Activated CD4-positive, CD25-positive, alpha-beta regulatory T cell treated with anti-CD3 and anti-CD28 coated beads, Interleukin-2, amount 50 U/mL, for 16 hours (primary cell): Measurements from ENCODE around the gene PAMR1.
"Not testable (repeated sequence)": the region's sequence is repeated elsewhere in the genome, so short reads cannot be mapped to it uniquely, and the experiment has no call there.

Source experiments
- DNase-seq: peaks from one replicate; pipeline ENCODE4 v3.0.0-alpha.2; 2020; ENCODE audit warnings: low read depth, low spot score

Gene PAMR1, protein sequence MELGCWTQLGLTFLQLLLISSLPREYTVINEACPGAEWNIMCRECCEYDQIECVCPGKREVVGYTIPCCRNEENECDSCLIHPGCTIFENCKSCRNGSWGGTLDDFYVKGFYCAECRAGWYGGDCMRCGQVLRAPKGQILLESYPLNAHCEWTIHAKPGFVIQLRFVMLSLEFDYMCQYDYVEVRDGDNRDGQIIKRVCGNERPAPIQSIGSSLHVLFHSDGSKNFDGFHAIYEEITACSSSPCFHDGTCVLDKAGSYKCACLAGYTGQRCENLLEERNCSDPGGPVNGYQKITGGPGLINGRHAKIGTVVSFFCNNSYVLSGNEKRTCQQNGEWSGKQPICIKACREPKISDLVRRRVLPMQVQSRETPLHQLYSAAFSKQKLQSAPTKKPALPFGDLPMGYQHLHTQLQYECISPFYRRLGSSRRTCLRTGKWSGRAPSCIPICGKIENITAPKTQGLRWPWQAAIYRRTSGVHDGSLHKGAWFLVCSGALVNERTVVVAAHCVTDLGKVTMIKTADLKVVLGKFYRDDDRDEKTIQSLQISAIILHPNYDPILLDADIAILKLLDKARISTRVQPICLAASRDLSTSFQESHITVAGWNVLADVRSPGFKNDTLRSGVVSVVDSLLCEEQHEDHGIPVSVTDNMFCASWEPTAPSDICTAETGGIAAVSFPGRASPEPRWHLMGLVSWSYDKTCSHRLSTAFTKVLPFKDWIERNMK

DNA sequence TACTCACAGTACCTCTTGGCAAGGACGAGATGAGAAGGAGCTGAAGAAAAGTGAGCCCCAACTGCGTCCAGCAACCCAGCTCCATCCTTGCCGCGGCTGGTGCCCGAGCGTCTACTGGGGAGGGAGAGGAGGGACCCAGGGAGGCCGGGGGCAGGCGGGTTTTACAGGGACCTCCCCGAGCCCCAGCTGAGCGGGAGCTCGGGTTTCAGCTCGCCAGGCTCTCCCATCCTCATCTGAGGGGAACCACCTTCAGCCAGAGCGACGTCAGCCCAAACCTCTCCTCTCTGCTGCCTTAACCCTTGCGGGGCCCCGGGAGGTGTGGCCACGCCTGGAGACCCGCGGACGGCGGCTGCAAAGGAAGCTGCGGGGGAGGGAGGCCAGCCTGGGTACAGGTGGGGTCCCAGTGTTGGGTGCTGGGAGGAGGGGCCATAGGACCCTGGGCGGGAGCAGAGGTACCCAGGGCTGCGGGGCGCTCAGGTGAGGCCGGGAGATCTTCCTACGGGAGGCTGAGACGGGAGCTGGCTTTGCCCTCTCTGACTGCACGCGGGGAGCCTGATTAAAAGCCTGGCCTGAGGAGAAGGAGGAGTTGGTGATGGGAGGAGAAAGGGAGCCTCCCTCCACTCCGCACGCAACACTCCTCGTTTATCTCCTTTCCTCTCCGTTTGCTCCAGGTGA, at the start of gene PAMR1:
Gene PAMR1 (minus strand): TSS at position 116 of the 675 bp plus-strand sequence. CDS start 31 bp downstream, at position 85.
- no peak for DNase-seq

DNA sequence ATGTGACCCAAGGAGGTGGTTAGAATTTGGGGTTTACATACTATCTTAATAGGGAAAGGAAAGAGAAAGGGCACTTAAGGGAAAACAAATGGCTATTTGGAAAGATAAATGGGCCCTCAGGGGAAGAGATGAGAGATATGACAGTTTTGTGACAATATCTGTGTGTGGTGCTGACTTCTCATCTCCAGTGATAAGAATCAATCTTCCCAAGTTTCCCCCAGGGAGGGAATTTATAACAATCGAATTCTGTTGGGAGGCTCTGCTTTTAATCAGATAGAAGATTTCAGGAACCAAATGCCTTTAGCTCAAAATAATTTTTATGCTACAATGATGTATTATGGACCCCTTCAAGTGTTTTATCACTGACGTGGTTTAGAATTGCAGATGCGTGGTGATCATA, 46.3 kb upstream of the PAMR1 start:
- no peak for DNase-seq

DNA sequence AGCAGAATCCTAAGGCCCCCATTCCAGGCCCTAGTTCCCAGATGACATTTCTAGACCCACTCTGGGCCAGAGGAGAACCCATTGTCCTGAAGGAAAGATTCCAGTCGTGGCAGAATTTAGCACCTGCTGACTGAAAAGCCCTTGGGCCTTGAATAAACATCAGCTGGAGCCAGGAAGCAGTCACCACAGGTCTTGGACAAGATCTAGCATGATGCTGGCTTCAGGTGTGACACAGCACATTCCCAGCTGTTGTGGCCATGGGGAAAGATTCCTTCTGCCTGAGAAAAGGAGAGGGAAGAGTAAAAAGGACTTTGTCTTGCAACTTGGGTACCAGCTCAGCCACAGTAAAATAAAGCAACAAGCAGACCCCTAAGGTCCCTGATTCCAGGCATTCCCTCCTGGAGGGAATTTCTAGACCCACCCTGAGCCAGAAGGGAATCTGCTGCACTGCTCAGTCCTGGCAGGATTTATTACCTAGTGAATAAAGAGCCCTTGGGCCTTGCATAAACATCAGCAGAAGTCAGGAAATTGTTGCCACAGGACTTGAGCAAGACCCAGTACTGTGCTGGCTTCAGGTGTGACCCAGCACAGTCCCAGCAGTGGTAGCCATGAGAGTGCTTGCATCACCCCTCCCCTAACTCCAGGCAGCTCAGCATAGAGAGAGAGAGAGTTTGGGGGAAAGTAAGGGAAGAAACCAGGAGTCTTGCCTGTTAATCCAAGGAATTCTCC, 42.5 kb upstream of the PAMR1 start:
- DNase-seq, result no peak

DNA sequence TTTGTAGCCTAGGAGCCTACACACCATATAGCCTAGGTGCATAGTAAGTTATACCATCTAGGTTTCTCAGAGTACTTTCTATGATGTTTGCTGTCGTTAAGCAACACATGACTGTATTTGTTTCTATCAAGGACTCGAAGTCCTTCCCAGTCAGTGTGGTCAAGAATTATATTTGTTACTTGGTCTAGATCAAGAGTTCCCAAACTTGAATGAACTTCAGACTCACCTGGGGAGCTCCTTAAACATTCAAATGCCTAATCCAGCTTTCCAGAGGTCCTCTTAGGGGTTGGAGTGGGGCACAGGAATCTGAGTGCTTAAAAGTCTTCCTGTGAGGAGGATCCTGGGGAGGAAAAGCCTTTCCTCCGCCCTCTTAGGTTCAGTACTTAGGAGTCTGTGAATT, 41.5 kb upstream of the PAMR1 start:
- no peak for DNase-seq

DNA sequence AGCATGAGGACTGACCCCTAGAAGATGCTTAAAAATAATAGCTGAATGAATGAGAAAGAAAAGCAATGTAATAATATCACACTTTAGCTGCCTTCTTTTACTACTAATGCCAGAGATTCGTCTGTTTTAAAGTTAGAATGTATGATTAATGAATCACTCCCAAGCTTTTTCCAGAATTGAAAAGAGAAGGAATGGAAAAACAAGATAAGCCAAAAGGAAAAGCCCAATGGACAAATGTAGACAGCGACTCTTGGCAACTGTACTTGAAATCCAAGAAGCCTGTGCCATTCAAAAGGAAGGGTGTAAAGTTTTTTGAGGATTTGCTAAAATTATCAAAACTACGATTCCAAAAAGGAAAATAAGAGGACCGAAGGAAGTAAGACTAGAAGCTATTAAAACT, 40.8 kb upstream of the PAMR1 start:
- DNase-seq, result no peak

DNA sequence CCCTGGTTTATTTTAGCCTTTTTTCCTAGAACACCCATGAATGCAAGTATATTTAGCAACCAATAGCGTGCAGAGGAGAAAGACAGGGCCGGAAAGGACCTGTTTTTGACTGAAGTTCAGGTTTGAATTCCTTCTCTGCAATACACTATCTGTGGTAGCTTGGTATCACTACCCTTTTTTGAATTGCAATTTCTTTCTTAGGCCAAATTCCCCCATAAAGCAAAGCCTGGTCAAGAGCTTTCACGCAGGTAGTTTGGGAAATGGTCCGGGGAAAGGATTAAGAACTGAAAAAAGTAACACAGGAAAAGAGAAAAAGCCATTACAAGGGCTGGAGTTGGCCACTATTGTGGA, 38.8 kb upstream of the PAMR1 start:
- no peak for DNase-seq

DNA sequence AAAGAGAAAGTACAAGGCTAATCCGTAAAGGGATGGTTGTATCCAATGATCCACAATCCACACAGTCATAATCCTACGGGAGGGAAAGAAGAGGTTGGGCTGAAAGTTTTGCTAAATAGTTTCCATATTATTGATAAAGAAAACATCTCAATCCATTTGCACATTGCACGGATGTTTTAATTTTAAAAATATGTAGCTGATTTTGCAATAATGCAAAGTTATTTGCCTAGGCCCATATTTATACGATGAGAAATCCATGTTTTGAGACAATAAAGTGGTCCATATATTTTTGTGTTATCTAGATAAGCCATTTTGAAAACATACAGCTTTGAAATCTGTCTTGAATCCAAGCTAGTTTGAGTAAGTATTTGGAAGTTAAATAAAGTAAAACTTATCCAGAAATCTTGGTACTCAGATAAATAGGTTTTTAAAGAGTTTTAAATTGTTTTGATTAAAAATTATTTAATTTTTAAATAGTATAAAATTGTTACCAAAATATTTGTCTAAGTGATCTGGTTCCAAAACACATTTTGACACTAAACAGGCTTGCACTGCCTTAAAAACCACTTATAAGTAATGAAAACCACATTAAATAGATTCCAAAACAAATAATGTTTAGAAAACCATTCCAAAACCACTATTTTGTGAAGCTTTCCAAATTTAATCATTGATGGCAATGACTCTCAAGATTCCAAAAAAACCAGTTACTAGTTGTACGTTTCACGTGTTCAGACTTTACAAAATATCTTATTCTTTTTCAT, 38.2 kb upstream of the PAMR1 start:
- no peak for DNase-seq

DNA sequence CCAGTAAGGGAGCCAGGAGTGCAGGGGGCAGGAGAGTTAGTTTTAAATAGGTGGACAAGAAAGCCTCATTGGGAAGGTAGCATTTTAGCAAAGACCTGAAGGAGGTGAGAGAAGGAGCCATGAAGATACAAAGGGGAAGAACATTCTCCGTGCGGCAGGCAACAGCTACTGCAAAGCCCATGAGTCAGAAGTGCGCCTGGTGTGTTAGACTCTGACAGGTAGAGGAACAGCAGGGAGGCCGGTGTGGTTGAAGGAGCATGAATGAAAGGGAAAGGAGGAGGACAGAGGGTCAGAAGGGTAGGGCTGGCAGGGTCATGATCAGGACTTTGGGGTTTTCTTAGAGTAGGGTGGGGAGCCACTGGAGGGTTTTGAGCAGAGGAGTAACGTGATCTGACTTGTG, 34.5 kb upstream of the PAMR1 start:
- no peak for DNase-seq

DNA sequence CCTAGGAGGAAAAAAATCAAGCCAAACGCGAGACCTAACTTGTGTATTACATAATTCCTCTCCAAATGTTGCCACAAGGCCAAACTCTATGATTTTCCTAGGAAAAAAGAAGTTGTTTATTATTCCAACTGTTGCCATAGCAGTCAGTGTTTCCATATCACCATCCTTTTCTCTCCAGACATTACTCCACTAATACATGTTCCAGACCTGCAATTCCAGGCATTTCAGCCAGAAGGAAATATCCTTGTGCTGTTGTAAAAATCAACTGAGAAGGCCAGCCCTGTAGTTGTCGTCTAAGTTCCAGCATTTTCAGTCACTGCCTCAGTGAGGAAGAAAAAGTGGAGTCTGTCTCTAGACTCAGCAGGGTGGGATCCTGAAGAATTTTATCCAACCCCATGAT, 33.1 kb upstream of the PAMR1 start:
- DNase-seq, result no peak

DNA sequence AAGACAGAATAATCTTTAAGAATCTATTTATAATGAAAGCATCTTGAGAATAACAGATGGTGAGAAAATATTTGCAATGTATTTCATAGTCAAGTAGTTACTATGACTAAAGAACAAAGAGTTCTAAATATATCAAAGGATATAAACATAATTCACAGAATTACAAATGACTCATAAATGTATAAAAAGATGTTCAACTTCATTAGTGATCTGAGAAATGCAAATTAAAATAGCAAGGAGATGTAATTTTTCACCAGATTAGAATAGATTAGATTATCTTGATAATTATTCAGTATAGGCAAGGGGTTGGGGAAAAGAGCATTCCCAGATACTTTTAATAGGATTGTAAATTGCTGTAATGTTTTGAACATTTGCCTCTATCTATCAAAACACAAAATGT, 30.1 kb upstream of the PAMR1 start:
- no peak for DNase-seq

DNA sequence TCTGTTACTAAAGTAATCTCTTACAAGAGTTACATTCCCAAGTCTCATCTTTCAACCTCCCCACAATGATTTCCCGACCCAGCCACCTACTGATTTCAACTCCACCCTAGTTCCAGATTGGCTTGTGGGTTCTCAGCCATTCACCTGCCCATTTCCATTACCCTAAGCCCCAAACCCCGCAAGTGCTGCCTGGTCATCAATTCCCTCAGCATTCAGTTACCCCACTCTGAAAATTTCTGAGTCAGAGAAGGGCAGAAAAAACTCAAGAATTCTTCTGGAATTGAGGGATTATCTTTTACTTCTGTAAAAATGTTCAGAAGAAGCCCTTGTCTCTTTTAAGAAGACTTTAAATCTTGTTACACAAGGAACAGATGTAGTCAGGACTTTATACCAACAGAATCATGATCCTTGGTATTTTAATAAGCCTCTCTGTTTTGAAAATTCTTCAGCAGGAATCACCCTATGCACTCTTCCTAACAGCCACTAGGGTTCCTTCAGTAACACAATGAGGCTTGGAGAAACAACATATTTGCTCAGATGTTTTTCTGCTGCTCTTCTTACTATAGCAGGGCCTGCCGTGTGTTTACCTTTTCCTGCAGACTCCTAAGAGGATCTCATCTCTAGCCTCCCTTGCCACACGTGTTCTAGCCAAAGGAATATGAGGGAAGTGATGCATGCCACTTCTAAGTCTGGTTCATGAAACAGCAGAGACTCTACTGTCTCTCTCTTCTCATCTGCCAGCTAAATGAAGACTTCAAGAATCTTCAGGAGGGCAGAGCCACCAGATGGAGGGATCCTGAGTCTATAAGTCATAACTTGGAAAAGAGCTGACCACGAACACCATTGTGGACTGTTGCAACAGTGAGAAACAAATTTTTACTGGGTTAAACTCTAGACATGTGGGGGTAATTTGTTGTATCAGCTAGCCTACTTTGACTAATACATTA, 29.3 kb upstream of the PAMR1 start:
- DNase-seq, result no peak

DNA sequence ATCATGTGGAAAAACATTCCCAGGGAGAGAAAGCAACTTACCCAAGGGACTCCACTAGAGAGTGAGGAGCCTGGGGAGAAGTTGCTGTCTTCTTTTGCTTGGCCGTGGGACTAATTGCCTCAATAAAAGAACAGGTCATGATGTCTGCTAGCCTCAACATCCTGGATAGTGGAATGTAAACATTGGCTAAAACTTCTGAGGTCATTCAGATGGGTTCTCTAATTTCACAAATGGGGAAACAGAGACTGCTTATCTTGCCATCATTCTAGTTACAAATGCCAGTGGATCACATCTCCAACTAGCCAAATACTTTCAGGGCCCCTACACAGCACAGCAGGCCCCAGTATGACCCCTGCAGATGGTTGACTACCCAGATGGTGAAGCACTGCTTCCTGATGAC, 28.4 kb upstream of the PAMR1 start:
- no peak for DNase-seq

DNA sequence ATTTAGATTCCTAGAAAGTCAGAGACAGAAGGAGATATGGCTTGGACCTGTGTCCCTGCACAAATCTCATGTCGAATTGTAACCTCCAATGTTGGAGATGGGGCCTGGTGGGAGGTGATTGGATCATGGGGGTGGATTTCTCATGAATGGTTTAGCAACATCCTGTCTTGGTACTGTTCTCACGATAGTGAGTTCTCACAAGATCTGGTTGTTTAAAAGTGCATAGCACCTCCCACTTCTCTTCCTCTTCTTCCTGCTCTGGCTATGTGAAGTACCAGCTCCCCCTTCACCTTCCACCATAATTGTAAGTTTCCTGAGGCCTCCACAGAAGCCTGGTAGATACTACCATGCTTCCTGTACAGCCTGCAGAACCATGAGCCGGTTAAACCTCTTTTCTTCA, 27.6 kb upstream of the PAMR1 start:
- no peak for DNase-seq

DNA sequence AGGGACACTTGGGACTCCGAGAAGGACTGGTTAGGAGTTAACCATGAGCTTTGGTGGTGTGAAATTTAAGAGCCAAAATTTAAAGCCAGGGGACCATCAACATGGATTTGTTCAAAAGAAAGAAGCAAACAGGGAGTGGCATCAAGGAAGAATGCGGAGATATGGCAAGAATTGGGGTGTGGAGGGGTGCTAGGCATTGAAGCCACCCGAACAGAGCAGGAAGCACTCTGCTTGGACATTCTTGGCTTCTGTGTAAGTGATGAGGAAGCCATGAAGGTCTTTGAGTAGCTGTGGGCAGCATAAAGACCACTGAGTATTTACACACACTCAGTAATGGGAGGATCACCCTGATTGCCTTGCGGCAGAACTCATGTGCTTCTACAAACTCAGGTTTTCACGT, 27.2 kb upstream of the PAMR1 start:
- no peak for DNase-seq

DNA sequence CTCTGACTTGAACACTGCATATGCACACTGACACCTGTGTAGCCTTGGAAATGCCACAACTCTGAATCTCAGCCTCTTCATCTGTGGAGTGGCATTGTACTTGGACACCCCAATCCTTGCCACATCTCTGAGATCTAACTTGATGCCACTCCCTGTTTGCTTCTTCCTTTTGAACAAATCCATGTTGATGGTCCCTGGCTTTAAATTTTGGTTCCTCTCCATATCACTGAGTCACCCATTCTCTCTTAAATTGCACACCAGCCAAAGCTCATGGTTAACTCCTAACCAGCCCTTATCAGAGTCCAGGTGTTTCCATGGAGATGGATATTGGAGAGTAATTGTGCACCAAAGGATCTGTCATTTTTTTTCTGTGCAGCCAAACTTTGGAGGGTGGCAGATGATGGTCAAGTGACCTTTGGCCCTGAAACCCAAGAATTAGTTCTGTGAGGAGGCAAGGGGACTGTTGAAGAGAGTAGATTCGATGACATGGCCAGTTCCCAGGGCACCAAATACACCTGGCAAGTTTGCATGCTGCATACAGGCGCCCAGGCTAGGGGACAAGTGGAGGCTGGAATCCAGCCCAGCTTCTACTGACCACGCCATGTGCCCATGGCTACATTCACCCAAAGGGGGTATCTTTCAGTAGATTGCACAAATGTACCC, 25.1 kb upstream of the PAMR1 start:
- DNase-seq, result no peak

DNA sequence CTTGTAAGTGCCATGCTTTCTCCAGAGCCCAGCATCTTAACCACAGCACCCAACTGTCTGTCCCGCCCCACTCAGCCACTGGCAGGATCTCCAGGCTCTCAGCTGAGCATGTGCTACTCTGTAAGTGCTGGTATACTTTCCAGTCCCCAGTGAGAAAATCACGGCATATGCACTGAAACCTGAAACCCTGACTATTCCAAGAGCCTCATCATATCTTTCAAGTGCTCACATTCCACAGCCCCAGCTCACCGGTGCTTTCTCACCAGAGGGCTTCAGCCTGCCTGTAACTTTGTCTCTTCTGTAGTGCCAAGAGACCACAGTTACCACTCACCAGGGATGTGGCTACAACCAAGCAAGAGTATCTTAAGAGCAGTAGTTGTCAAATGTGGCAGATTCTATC, 24.4 kb upstream of the PAMR1 start:
- no peak for DNase-seq

DNA sequence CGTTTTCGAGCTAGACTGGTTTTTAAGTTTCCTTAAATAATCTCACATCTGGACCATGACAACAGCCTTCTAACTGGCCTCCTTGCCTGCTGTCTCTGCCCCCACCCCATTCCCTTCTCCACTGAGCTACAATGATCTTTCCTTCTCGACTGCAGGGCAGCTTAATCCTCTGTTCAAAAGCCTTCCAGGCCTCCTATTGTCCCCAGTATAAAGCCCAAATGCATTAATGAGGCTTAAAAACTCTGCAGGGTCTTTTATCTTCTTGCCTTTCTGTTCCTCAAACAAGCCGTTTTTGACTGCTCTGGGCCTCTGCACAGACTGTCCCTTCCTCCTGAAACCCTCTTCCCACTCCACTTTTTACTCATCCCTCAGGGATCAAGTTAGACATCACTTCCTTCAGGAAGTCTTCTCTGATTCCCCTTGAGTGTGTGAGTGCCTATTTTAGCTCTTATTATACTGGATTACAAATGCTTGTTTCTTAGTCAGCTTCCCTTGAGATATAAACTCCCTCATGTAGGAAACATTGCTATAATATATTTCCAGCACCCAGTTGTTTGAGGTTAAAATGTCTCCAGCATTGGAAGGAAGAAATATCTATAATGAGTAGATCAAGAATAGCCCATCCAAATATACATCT, 23.6 kb upstream of the PAMR1 start:
- no peak for DNase-seq

DNA sequence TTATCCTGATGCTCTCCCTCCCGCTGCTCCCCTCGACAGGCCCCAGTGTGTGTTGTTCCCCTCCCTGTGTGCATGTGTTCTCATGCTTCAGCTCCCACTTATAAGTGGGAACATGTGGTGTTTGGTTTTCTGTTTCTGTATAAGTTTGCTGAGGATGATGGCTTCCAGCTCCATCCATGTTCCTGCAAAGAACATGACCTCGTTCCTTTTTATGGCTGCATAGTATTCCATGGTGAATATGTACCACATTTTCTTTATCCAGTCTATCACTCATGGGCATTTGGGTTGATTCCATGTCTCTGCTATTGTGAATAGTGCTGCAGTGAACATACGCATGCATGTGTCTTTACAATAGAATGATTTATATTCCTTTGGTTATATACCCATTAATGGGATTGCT, 22.6 kb upstream of the PAMR1 start:
- DNase-seq, result not testable (repeated sequence)

DNA sequence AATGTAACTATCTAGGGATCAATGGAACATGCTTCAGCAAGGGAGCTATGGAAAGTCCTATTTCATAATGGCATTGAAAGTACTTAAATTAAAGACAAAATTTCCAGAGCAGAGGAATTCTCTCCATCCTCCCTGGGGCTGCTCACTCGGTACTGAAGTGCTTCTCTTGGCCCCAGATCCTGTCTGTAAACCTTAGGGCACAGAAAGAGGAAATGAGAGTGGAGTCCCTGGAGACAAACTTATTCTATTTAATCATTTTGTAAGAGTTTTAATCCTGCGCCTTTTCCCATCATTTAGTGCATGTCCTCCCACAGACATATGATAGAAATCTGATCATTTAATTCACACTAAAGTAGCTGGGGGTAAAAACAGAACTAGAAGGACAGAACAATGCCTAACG, 20.9 kb upstream of the PAMR1 start:
- DNase-seq, result no peak
